H1 (cell line): ENCODE measurements around the gene MT1B.

ENCODE experiments used
- CEBPB ChIP-seq: IDR thresholded peaks from 2 replicates; pipeline ENCODE4 v1.6.1; 2012; ENCODE audit warnings: low read depth, low read length
- CREB1 ChIP-seq: IDR thresholded peaks from 2 replicates; pipeline ENCODE4 v1.6.1; 2012; ENCODE audit warnings: inconsistent platforms
- CTCF ChIP-seq, 3 experiments: IDR thresholded peaks; 1 replicate in 2 of 3; 2 replicates in 1 of 3; pipeline versions ENCODE4 v1.5.1 to v1.6.1; 2011; ENCODE audit warnings: low read length in 3 of 3, mild to moderate bottlenecking in 3 of 3, inconsistent platforms in 2 of 3, low read depth in 1 of 3, moderate library complexity in 1 of 3; ENCODE audit not compliant: insufficient read depth in 1 of 3; ENCODE audit errors: control extremely low read depth in 1 of 3
- MAFK ChIP-seq: IDR thresholded peaks from 2 replicates; pipeline ENCODE4 v1.6.1; 2012; ENCODE audit warnings: low read depth, mild to moderate bottlenecking, improper control_type of control experiment, low read length
- POLR2A ChIP-seq, 2 experiments: IDR thresholded peaks; 1 replicate in 1 of 2; 2 replicates in 1 of 2; pipeline ENCODE4 v1.6.1; 2011; ENCODE audit warnings: low read depth in 2 of 2, low read length in 2 of 2, mild to moderate bottlenecking in 2 of 2; ENCODE audit errors: control extremely low read depth in 1 of 2
- RFX5 ChIP-seq: IDR thresholded peaks from 2 replicates; pipeline ENCODE4 v1.6.1; 2011; ENCODE audit warnings: low read depth, low read length, improper control_type of control experiment, borderline replicate concordance
- TCF12 ChIP-seq: IDR thresholded peaks from 2 replicates; pipeline ENCODE4 v1.6.1; 2011; ENCODE audit warnings: low read depth, mild to moderate bottlenecking, low read length
- YY1 ChIP-seq: IDR thresholded peaks from 2 replicates; pipeline ENCODE4 v1.6.1; 2011; ENCODE audit warnings: low read depth, mild to moderate bottlenecking, low read length

DNA sequence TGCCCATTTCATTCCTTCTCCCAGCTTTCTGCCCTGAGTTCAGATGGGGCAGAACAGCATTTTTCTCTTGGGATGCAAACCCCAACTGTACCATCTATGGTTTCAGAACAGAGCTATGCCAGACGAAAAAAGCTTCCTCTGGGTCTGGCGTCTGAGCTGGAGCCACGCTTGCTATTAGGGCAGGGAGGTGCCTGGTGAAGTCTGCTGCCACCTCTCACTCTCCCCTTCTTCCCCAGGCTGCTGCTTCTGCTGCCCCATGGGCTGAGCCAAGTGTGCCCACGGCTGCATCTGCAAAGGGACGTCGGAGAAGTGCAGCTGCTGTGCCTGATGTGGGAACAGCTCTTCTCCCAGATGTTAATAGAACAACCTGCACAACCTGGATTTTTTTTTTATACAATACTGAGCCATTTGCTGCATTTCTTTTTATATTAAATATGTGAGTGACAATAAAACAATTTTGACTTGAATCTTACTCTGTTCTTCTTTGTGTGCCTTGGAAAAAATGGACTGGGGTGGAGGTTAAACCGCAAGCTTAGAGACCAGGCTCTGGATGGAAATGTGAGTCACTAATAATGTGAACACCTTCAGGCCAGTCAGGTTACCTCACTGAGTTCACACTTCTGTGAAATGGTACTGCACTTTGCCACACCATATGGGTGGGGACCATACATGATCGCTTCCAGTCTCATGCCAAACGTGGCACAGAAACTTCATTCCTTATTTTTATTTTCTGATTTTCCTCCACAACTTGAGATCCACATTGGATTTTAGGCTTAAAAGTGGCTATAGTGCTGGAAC lies 14.9 kb upstream of the MT1B start:
- TF ChIP-seq CREB1: no peak
- TF ChIP-seq POLR2A (IDR thresholded peaks at IDR 0.05; ENCODE audit: control extremely low read depth in 1 of 2, low read depth in 2 of 2, low read length in 2 of 2): no peak
- no peak for TF ChIP-seq CEBPB
- TF ChIP-seq YY1: no peak
- TF ChIP-seq TCF12: no peak
- no peak for TF ChIP-seq RFX5
- TF ChIP-seq CTCF (IDR thresholded peaks at IDR 0.05; ENCODE audit: control extremely low read depth in 1 of 3, insufficient read depth in 1 of 3, low read depth in 1 of 3, low read length in 3 of 3): no peak
- TF ChIP-seq MAFK: no peak
